GM12874 (cell line): ENCODE data around the gene GNL1.

ENCODE experiments used
- TF ChIP-seq, protein P1 (sequence below): IDR thresholded peaks from 2 replicates; pipeline ENCODE4 v1.5.1; 2011; ENCODE audit warnings: low read depth, mild to moderate bottlenecking, control low read depth, low read length, moderate library complexity; ENCODE audit not compliant: insufficient read depth

The GNL1 gene

GRCh38 chr6:30598912-30599624 lies 42.8 kb upstream of the GNL1 start:
- TF ChIP-seq, protein P1, sequence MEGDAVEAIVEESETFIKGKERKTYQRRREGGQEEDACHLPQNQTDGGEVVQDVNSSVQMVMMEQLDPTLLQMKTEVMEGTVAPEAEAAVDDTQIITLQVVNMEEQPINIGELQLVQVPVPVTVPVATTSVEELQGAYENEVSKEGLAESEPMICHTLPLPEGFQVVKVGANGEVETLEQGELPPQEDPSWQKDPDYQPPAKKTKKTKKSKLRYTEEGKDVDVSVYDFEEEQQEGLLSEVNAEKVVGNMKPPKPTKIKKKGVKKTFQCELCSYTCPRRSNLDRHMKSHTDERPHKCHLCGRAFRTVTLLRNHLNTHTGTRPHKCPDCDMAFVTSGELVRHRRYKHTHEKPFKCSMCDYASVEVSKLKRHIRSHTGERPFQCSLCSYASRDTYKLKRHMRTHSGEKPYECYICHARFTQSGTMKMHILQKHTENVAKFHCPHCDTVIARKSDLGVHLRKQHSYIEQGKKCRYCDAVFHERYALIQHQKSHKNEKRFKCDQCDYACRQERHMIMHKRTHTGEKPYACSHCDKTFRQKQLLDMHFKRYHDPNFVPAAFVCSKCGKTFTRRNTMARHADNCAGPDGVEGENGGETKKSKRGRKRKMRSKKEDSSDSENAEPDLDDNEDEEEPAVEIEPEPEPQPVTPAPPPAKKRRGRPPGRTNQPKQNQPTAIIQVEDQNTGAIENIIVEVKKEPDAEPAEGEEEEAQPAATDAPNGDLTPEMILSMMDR: no peak

GRCh38 chr6:30597315-30598144 lies 41.2 kb upstream of the GNL1 start:
- TF ChIP-seq, protein P1: peak; percentile 78

DNA sequence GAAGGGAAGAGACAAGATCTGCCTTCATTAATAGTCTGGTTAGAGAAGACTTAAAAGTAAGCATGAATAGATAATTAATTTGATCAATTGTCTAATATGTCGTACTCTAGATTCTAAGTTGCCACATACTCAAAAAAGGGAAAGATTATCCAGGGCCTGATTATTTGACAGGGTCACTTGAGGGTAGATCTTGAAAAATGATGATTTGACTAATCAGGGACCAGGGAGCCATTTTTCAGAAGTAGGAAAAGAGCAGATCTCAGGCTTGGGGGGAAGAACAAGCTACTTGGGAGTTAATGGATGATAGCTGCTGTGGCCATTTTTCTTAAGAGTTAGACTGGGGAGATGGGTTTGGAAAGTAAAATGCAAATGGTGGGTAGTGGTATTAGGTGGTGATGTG lies 36.0 kb upstream of the GNL1 start:
- TF ChIP-seq, protein P1: no peak

- TF ChIP-seq, protein P1: no peak
Measured at GRCh38 chr6:30591008-30591407, 34.7 kb upstream of the GNL1 start.

DNA sequence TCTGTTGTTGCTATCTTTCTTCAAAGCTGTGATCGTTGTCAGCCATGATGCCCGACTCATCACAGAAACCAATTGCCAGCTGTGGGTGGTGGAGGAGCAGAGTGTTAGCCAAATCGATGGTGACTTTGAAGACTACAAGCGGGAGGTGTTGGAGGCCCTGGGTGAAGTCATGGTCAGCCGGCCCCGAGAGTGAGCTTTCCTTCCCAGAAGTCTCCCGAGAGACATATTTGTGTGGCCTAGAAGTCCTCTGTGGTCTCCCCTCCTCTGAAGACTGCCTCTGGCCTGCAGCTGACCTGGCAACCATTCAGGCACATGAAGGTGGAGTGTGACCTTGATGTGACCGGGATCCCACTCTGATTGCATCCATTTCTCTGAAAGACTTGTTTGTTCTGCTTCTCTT lies 34.2 kb upstream of the GNL1 start:
- TF ChIP-seq, protein P1: no peak

- TF ChIP-seq, protein P1: no peak
Measured at GRCh38 chr6:30589754-30590358, 33.6 kb upstream of the GNL1 start.

GRCh38 chr6:30583921-30584320 lies 27.6 kb upstream of the GNL1 start:
- TF ChIP-seq, protein P1: no peak
